ENCODE data around the gene KLF9. TPM values are rescaled to one million over a fixed set of nuclear protein-coding genes. Genes with fewer than 3 reads are reported as not detected.

KLF9 gene
- total RNA-seq, 4 donors from 2014 or later, result 60.3 to 111 (median 82.9) TPM

- TF ChIP-seq POLR2AphosphoS5 (IDR thresholded peaks at IDR 0.05) (no peak), POLR2A (IDR thresholded peaks at IDR 0.05) (no peak), CTCF (IDR thresholded peaks at IDR 0.05) (no peak), EP300 (IDR thresholded peaks at IDR 0.05; ENCODE audit: low read depth) (no peak)
- intact Hi-C loops (cut with DNase I; ENCODE audit: low total_unique reads) (no loop called here), in situ Hi-C loops (cut with MboI; ENCODE audit: low pct_ligation_motif_present in 1 of 4, low pct_unique_long_range_greater_than_20kb in 1 of 4, low sequenced_read_pairs in 3 of 4) (no loop called here)
- no peak overlapping the region for H3K27ac ChIP-seq
- peaks cover 0 to 31% (median 4%) of the 10 kb centered on the region in 4 donors for H3K4me1 ChIP-seq
- H3K27me3 ChIP-seq, result no peaks in the 10 kb centered on the region
- no peak overlapping the region for H3K4me3 ChIP-seq
- H3K36me3 ChIP-seq, result peaks cover 0 to 22% (median 9%) of the 10 kb centered on the region in 4 donors
- 57 to 61% methylated on average over 8 to 9 of the region's 9 CpGs for WGBS, 2 donors (ENCODE audit: low coverage in 1 of 2)
- DNase-seq, result no peak
- no peaks in the 10 kb centered on the region for H3K9me3 ChIP-seq
These were observed 31.5 kb downstream of the KLF9 start for GRCh38 chr9:70382709-70383605.

GRCh38 chr9:70382046-70382708 lies 32.3 kb downstream of the KLF9 start:
- Histone ChIP-seq H3K36me3 (peaks cover 0 to 19% (median 9%) of the 10 kb centered on the region in 4 donors), H3K9me3 (no peaks in the 10 kb centered on the region), H3K27ac (no peak overlapping the region), H3K4me3 (no peak overlapping the region), H3K27me3 (no peaks in the 10 kb centered on the region), H3K4me1 (peaks cover 0 to 31% (median 4%) of the 10 kb centered on the region in 4 donors)
- in situ Hi-C loops (cut with MboI; ENCODE audit: low pct_ligation_motif_present in 1 of 4, low pct_unique_long_range_greater_than_20kb in 1 of 4, low sequenced_read_pairs in 3 of 4) (no loop called here), intact Hi-C loops (cut with DNase I; ENCODE audit: low total_unique reads) (no loop called here)
- TF ChIP-seq POLR2AphosphoS5 (IDR thresholded peaks at IDR 0.05), result no peak
- no peak for TF ChIP-seq CTCF (IDR thresholded peaks at IDR 0.05)
- no peak for TF ChIP-seq EP300 (IDR thresholded peaks at IDR 0.05; ENCODE audit: low read depth)
- no peak for TF ChIP-seq POLR2A (IDR thresholded peaks at IDR 0.05)
- no peak for DNase-seq
- WGBS, 2 donors (ENCODE audit: low coverage in 1 of 2), result 86 to 87% methylated on average over 6 of the region's 6 CpGs

GRCh38 chr9:70374962-70375618 lies 39.4 kb downstream of the KLF9 start:
- TF ChIP-seq CTCF (IDR thresholded peaks at IDR 0.05), result no peak
- no peak for TF ChIP-seq POLR2A (IDR thresholded peaks at IDR 0.05)
- no peak for TF ChIP-seq POLR2AphosphoS5 (IDR thresholded peaks at IDR 0.05)
- no peak for TF ChIP-seq EP300 (IDR thresholded peaks at IDR 0.05; ENCODE audit: low read depth)
- no peaks in the 10 kb centered on the region for H3K9me3 ChIP-seq
- H3K4me1 ChIP-seq, result peaks cover 0 to 5% (median 0%) of the 10 kb centered on the region in 4 donors
- DNase-seq, result no peak
- peak overlapping the region in 2 of 4 donors; percentile 16 to 20 for H3K27ac ChIP-seq
- whole genome bisulfite sequencing, 2 donors (ENCODE audit: low coverage in 1 of 2), result 80 to 88% methylated on average over 8 to 17 of the region's 17 CpGs
- no peaks in the 10 kb centered on the region for H3K36me3 ChIP-seq
- in situ Hi-C loops (cut with MboI; ENCODE audit: low pct_ligation_motif_present in 1 of 4, low pct_unique_long_range_greater_than_20kb in 1 of 4, low sequenced_read_pairs in 3 of 4), result loop anchor here in 1 of 4 donors (25.0 kb wide), 1 partner anchor 112 kb away; no protein-coding TSS in a partner anchor
- no peak overlapping the region for H3K4me3 ChIP-seq
- intact Hi-C loops (cut with DNase I; ENCODE audit: low total_unique reads), result no loop called here
- no peaks in the 10 kb centered on the region for H3K27me3 ChIP-seq
